GM10847 (cell line): ENCODE results near the gene UBAC2.

Experiments used
- POLR2A ChIP-seq: IDR thresholded peaks from 2 replicates; pipeline ENCODE4 v1.6.1; 2011; ENCODE audit not compliant: insufficient read length; ENCODE audit errors: extremely low read depth

Gene UBAC2

GRCh38 chr13:99407906-99408702 lies 207.4 kb downstream of the UBAC2 start:
- no peak for TF ChIP-seq POLR2A

- no peak for TF ChIP-seq POLR2A
These were observed 208.0 kb downstream of the UBAC2 start for GRCh38 chr13:99408703-99409000.

- no peak for TF ChIP-seq POLR2A
These were observed 212.2 kb downstream of the UBAC2 start for GRCh38 chr13:99412856-99413255.

GRCh38 chr13:99414048-99414995 lies 213.7 kb downstream of the UBAC2 start:
- no peak for TF ChIP-seq POLR2A

GRCh38 chr13:99415014-99415650 lies 214.5 kb downstream of the UBAC2 start:
- no peak for TF ChIP-seq POLR2A

- TF ChIP-seq POLR2A, result no peak
These were observed 215.2 kb downstream of the UBAC2 start for GRCh38 chr13:99415851-99416331.

- TF ChIP-seq POLR2A, result no peak
These were observed 215.9 kb downstream of the UBAC2 start for GRCh38 chr13:99416411-99417121.

GRCh38 chr13:99417201-99418102 lies 216.8 kb downstream of the UBAC2 start:
- no peak for TF ChIP-seq POLR2A

GRCh38 chr13:99418103-99418842 lies 217.6 kb downstream of the UBAC2 start:
- TF ChIP-seq POLR2A, result no peak

- no peak for TF ChIP-seq POLR2A
These were observed 218.1 kb downstream of the UBAC2 start for GRCh38 chr13:99418843-99419140.

- TF ChIP-seq POLR2A, result no peak
These were observed 219.1 kb downstream of the UBAC2 start for GRCh38 chr13:99419591-99420243.

- TF ChIP-seq POLR2A, result no peak
These were observed 220.6 kb downstream of the UBAC2 start for GRCh38 chr13:99421271-99421670.
